Measurements from ENCODE around the gene U2SURP. TPM values are rescaled to one million over a fixed set of nuclear protein-coding genes. Genes with fewer than 3 reads are reported as not detected.

Gene U2SURP
- polyA plus RNA-seq, 1 experiment: 71.9 TPM

- ChIA-PET POLR2A (no interaction called here), CTCF (interaction anchor here (0.6 kb wide), 1 partner anchor 145 kb away, joined by 3 read pairs; no protein-coding TSS in a partner anchor)
- DNase-seq (ENCODE audit: low read depth, low spot score): no peak
- H3K9me3 ChIP-seq (ENCODE audit: control insufficient read depth, insufficient read depth, low read length): peaks cover under 1% of the 10 kb centered on the region
- no peak overlapping the region for H3K4me3 ChIP-seq (ENCODE audit: low read depth, low read length)
- TF ChIP-seq CTCF (IDR thresholded peaks at IDR 0.05; ENCODE audit: low read depth, low read length): no peak
- H3K27ac ChIP-seq (ENCODE audit: low read depth, low read length): no peak overlapping the region
- H3K27me3 ChIP-seq (ENCODE audit: control insufficient read depth, insufficient read depth, low read length): peaks cover 3% of the 10 kb centered on the region
Measured at GRCh38 chr3:143089965-143090364, 88.6 kb downstream of the U2SURP start.

DNA sequence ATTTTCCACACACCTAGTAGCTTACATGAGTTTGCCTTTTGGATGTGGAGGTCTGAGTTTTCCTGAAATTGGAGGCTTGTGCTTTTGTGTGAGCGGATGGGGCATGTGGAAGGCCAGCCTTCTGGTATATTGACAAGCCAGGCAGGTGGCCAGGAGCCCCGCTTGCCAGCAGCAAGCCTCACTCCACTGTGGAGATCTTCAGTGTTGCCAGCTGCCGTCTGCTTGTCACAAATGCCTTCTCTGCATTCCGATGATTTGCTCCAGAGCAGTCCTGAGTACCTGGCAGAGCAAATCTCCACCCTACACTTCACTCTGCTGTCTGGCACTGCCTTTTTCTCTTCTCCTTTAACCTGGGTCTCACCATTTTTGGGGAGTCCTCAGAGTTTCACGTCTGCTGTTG is 89.1 kb downstream of the U2SURP start:
- CTCF ChIA-PET: interaction anchor here (0.6 kb wide), 1 partner anchor 144 kb away, joined by 3 read pairs; no protein-coding TSS in a partner anchor
- DNase-seq (ENCODE audit: low read depth, low spot score): no peak
- H3K9me3 ChIP-seq (ENCODE audit: control insufficient read depth, insufficient read depth, low read length): peaks cover 2% of the 10 kb centered on the region; the same call in 1 of the 2 replicates
- H3K27me3 ChIP-seq (ENCODE audit: control insufficient read depth, insufficient read depth, low read length): peaks cover 3% of the 10 kb centered on the region
- POLR2A ChIA-PET: no interaction called here
- TF ChIP-seq CTCF (IDR thresholded peaks at IDR 0.05; ENCODE audit: low read depth, low read length): no peak
- no peak overlapping the region for H3K4me3 ChIP-seq (ENCODE audit: low read depth, low read length)
- no peak overlapping the region for H3K27ac ChIP-seq (ENCODE audit: low read depth, low read length)

- Histone ChIP-seq H3K27ac (ENCODE audit: low read depth, low read length) (no peak overlapping the region), H3K9me3 (ENCODE audit: control insufficient read depth, insufficient read depth, low read length) (peaks cover 2% of the 10 kb centered on the region; the same call in 1 of the 2 replicates), H3K27me3 (ENCODE audit: control insufficient read depth, insufficient read depth, low read length) (peaks cover 3% of the 10 kb centered on the region), H3K4me3 (ENCODE audit: low read depth, low read length) (no peak overlapping the region)
- TF ChIP-seq CTCF (IDR thresholded peaks at IDR 0.05; ENCODE audit: low read depth, low read length): no peak
- CTCF ChIA-PET: no interaction called here
- POLR2A ChIA-PET: no interaction called here
- DNase-seq (ENCODE audit: low read depth, low spot score): no peak
Measured at GRCh38 chr3:143090976-143091837, 89.8 kb downstream of the U2SURP start.

- Histone ChIP-seq H3K27me3 (ENCODE audit: control insufficient read depth, insufficient read depth, low read length) (peaks cover 4% of the 10 kb centered on the region), H3K4me3 (ENCODE audit: low read depth, low read length) (no peak overlapping the region), H3K27ac (ENCODE audit: low read depth, low read length) (no peak overlapping the region), H3K9me3 (ENCODE audit: control insufficient read depth, insufficient read depth, low read length) (peaks cover 2% of the 10 kb centered on the region; the same call in 1 of the 2 replicates)
- DNase-seq (ENCODE audit: low read depth, low spot score): no peak
- POLR2A ChIA-PET: no interaction called here
- TF ChIP-seq CTCF (IDR thresholded peaks at IDR 0.05; ENCODE audit: low read depth, low read length): no peak
- CTCF ChIA-PET: interaction anchor here (0.8 kb wide), 1 partner anchor 50 kb away, joined by 4 read pairs; no protein-coding TSS in a partner anchor
Measured at GRCh38 chr3:143092191-143092590, 90.8 kb downstream of the U2SURP start.

DNA sequence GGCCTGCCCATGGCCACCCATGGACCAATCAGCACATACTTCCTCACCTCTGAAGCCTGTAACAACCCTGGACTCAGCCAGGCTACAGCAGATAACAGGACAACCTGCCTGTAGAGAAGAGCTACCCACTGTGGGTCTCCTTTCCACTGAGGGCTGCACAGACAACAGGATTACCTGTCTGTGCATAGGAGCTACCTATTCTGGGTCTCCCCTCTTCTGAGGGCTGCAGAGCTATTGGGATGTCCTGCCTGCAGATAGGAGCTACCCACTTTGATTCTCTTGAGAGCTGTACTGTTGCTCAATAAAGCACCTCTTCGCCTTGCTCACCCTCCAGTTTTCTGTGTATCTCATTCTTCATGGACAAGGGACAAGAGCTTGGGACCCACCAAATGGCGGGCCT is 94.4 kb downstream of the U2SURP start:
- Histone ChIP-seq H3K9me3 (ENCODE audit: control insufficient read depth, insufficient read depth, low read length) (peaks cover 2% of the 10 kb centered on the region; the same call in 1 of the 2 replicates), H3K4me3 (ENCODE audit: low read depth, low read length) (no peak overlapping the region), H3K27me3 (ENCODE audit: control insufficient read depth, insufficient read depth, low read length) (peaks cover 2% of the 10 kb centered on the region), H3K27ac (ENCODE audit: low read depth, low read length) (no peak overlapping the region)
- ChIA-PET CTCF (interaction anchor here (1.1 kb wide), 1 partner anchor 13 kb away, joined by 3 read pairs; no protein-coding TSS in a partner anchor), POLR2A (no interaction called here)
- TF ChIP-seq CTCF (IDR thresholded peaks at IDR 0.05; ENCODE audit: low read depth, low read length): no peak
- no peak for DNase-seq (ENCODE audit: low read depth, low spot score)
